Omental fat pad (tissue), 4 donors: ENCODE results near the gene SEPTIN1. TPM values are rescaled to one million over a fixed set of nuclear protein-coding genes. Genes with fewer than 3 reads are reported as not detected.

Experiments
- ATAC-seq: fragments of 150-250 bp; one replicate; pipeline ENCODE4 v1.9.1; 2016; ENCODE audit warnings: mild to moderate bottlenecking, moderate library complexity; ENCODE audit not compliant: low FRiP score
- DNase-seq: peaks from one replicate; pipeline ENCODE4 v3.0.0-alpha.2; 2019; ENCODE audit warnings: low spot score
- CTCF ChIP-seq, 3 donors: fragments of 450-650 bp; IDR thresholded peaks; one replicate each; pipeline ENCODE4 v1.5.1; 2016 to 2017; ENCODE audit warnings: antibody characterized with exemption in 3 of 3, mild to moderate bottlenecking in 3 of 3, moderate library complexity in 2 of 3
- total RNA-seq, 4 donors: library from RNA; depleted of rRNA; stranded (reverse); fragments of >200 nt; gene quantifications; one replicate each; pipeline ENCODE4 v1.1.0, GENCODE V29; 2016

Gene SEPTIN1
- total RNA-seq, 4 donors from 2014 or later: 0.93 to 2.6 (median 2.4) TPM

GRCh38 chr16:30372725-30373124 is 9.6 kb downstream of the SEPTIN1 start:
- ATAC-seq (no peak), DNase-seq (no peak)
- no peak for TF ChIP-seq CTCF (IDR thresholded peaks at IDR 0.05)

- ATAC-seq (no peak), DNase-seq (no peak)
- no peak for TF ChIP-seq CTCF (IDR thresholded peaks at IDR 0.05)
Observed at GRCh38 chr16:30372038-30372712, 10.2 kb downstream of the SEPTIN1 start.

- TF ChIP-seq CTCF (IDR thresholded peaks at IDR 0.05): no peak
- ATAC-seq: no peak
- DNase-seq: no peak
Observed at GRCh38 chr16:30371248-30371816, 11.0 kb downstream of the SEPTIN1 start.

GRCh38 chr16:30370456-30371247 is 11.7 kb downstream of the SEPTIN1 start, which contains the start of gene TBC1D10B:
TBC1D10B (minus strand) TSS chr16:30370494; CDS start chr16:30370183, 311 bp downstream.
- DNase-seq: peak; percentile 93
- ATAC-seq: peak; percentile 94
- TF ChIP-seq CTCF (IDR thresholded peaks at IDR 0.05): no peak

- ATAC-seq (peak; percentile 1), DNase-seq (no peak)
- TF ChIP-seq CTCF (IDR thresholded peaks at IDR 0.05): no peak
Observed at GRCh38 chr16:30369938-30370455, 12.4 kb downstream of the SEPTIN1 start.

GRCh38 chr16:30369091-30369937 is 13.0 kb downstream of the SEPTIN1 start:
- no peak for ATAC-seq
- no peak for TF ChIP-seq CTCF (IDR thresholded peaks at IDR 0.05)
- no peak for DNase-seq
